Effector memory CD4-positive, alpha-beta T cell (primary cell): ENCODE results near the gene POLR1G.

ENCODE experiments used
- DNase-seq, 3 donors: peaks; one replicate each; pipeline ENCODE4 v3.0.0-alpha.2; 2020
- H3K27ac ChIP-seq: 2 replicates; pipeline ENCODE4 v1.7.0; 2013; ENCODE audit warnings: mild to moderate bottlenecking, low read length, moderate library complexity; ENCODE audit not compliant: insufficient read depth, poor library complexity, severe bottlenecking
- H3K27me3 ChIP-seq: replicated peaks from 2 replicates; pipeline ENCODE4 v1.7.0; 2013; ENCODE audit warnings: mild to moderate bottlenecking, low read length; ENCODE audit not compliant: insufficient read depth, control insufficient read depth, poor library complexity, severe bottlenecking
- H3K36me3 ChIP-seq: 2 replicates; pipeline ENCODE4 v1.7.0; 2013; ENCODE audit warnings: mild to moderate bottlenecking, low read length, moderate library complexity; ENCODE audit not compliant: control insufficient read depth, insufficient read depth
- H3K4me1 ChIP-seq: 2 replicates; pipeline ENCODE4 v1.7.0; 2013; ENCODE audit warnings: low read length, mild to moderate bottlenecking; ENCODE audit not compliant: control insufficient read depth, insufficient read depth, poor library complexity, severe bottlenecking
- H3K4me3 ChIP-seq: 2 replicates; pipeline ENCODE4 v1.7.0; 2013; ENCODE audit warnings: low read length, low read depth, mild to moderate bottlenecking; ENCODE audit not compliant: insufficient read depth, poor library complexity, severe bottlenecking
- H3K9me3 ChIP-seq: 2 replicates; pipeline ENCODE4 v1.7.0; 2013; ENCODE audit warnings: mild to moderate bottlenecking, low read length, moderate library complexity; ENCODE audit not compliant: control insufficient read depth

The POLR1G gene

DNA sequence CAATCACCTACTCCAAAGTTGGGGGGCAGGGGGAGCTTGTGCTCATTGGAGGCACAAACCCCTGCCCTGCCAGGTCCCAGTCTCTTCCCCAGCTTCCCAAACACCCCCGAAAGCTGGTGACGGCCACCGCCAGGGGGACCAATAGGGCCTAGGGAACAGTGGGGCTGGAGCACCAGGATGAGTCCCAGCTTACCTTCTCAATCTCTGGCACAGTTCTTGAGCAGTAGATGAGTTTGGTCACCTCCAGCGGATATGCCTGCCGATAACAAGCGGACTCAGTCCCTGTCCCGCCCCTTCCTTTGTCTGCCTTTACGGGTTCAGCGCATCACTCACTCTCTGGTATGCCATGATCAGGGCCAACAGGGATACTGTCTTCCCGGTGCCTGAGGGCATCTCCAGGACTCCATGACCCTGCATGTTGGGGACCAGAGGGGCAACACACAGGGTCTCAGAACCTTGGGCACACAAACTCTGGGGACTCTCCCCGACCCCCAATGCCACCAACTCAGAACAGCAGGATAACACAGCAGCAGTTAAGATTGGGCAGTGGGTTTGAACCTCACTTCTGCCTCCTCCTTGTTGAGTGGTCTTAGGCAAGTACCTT, 37.6 kb upstream of the POLR1G start:
- H3K9me3 ChIP-seq = no peaks in the 10 kb centered on the region
- peaks cover 5% of the 10 kb centered on the region for H3K4me1 ChIP-seq
- H3K27ac ChIP-seq = no peak overlapping the region
- no peaks in the 10 kb centered on the region for H3K27me3 ChIP-seq
- no peak for DNase-seq
- peaks cover under 1% of the 10 kb centered on the region for H3K36me3 ChIP-seq
- H3K4me3 ChIP-seq = no peak overlapping the region

DNA sequence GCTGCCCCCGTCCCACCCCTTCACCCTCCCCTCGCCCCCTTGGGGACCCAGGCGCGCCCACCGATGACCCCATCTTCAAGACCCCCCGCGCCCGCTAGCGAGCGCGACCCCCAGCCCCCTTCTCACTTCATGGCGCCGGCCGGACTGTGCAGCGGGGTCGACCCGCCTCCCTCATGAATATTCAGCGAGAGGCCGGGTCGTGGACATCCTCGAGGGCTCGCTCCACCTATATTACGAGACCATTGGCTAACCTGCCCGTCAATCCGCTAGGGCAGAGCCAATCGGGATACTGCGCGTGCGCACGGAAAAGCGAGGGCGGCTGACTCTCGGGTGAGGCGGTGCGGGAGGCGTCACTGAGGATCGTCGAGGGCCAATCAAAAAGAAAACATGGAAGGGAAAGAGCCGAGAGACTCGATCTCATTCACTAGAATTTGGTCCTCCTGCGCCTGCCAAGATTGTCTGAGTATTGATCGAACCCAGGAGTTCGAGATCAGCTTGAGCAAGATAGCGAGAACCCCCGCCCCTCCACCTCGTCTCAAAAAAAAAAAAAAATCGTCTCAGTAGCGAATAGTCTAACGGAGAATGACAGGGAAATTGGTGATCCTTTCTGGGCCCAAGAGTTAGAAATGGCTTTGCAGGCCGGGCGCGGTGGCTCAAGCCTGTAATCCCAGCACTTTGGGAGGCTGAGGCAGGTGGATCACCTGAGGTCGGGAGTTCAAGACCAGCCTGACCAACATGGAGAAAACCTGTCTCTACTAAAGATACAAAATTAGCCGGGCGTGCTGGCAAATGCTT, 35.8 kb upstream of the POLR1G start, which contains the start of gene ERCC2:
ERCC2 (minus strand) TSS at position 164 of the 795 bp plus-strand sequence; CDS start at position 131, 33 bp downstream.
- Histone ChIP-seq H3K27me3 (no peaks in the 10 kb centered on the region), H3K4me1 (peaks cover 5% of the 10 kb centered on the region), H3K36me3 (no peaks in the 10 kb centered on the region), H3K27ac (peak within 1 kb of the TSS; percentile 59), H3K4me3 (peak within 1 kb of the TSS; percentile 82), H3K9me3 (no peaks in the 10 kb centered on the region)
- peak; percentile 99 to 100 (median 99) for DNase-seq

DNA sequence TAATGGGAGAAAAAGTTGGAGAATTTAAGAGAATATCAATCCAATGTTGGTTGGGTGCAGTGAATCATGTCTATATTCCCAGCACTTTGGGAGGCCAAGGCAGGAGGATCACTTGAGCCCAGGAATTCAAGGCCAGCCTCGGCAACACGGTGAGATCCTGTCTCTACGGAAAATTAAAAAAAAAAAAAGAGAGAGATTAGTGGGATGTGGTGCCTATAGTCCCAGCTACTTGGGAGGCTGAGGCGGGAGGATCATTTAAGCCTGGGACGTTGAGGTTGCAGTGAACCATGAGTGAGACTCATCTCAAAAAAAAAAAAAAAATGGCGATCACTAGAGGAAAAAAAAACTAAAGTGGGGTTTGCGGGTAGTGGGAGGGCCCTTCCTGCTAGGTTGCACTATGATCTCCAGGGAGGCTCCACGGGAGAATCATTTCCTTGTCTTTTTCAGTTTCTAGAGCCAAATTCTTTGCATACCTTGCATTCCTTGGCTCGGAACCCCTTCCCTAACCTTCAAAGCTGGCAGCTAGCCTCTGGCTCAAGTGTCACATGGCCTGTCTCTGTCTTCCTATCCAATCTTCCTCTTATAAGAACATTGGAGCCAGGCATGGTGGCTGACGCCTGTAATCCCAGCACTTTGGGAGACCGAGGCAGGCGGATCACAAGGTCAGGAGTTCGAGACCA, 30.3 kb upstream of the POLR1G start:
- Histone ChIP-seq H3K27me3 (no peaks in the 10 kb centered on the region), H3K4me3 (no peak overlapping the region), H3K27ac (no peak overlapping the region), H3K36me3 (no peaks in the 10 kb centered on the region), H3K9me3 (no peaks in the 10 kb centered on the region), H3K4me1 (no peaks in the 10 kb centered on the region)
- DNase-seq = no peak

DNA sequence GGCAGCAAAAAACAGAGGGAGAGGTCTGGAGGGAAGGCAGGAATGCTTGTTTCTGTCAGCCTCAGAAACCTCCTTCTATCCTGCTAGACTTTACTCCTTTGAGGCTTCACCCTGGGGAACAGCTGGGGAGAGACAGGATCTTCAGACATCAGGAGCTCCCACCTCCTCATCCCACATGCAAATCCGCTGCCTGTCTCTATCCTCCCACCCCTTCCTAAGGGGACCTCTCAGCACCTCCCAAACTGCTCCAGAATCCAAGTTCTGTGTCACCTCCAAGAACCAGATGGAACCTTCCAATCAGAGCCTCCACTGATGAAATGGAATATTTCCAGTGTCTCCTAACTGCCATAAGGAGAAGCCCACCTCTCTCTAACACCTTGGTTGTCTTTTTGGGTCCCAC, 26.3 kb upstream of the POLR1G start:
- no peaks in the 10 kb centered on the region for H3K36me3 ChIP-seq
- peaks cover 5% of the 10 kb centered on the region for H3K27me3 ChIP-seq
- no peak overlapping the region for H3K27ac ChIP-seq
- H3K4me1 ChIP-seq = no peaks in the 10 kb centered on the region
- no peaks in the 10 kb centered on the region for H3K9me3 ChIP-seq
- H3K4me3 ChIP-seq = no peak overlapping the region
- no peak for DNase-seq

- Histone ChIP-seq H3K27ac (no peak overlapping the region), H3K9me3 (no peaks in the 10 kb centered on the region), H3K4me1 (no peaks in the 10 kb centered on the region), H3K4me3 (no peak overlapping the region), H3K36me3 (no peaks in the 10 kb centered on the region), H3K27me3 (peaks cover 16% of the 10 kb centered on the region)
- no peak for DNase-seq
These were observed 24.0 kb upstream of the POLR1G start for GRCh38 chr19:45382426-45382825.

DNA sequence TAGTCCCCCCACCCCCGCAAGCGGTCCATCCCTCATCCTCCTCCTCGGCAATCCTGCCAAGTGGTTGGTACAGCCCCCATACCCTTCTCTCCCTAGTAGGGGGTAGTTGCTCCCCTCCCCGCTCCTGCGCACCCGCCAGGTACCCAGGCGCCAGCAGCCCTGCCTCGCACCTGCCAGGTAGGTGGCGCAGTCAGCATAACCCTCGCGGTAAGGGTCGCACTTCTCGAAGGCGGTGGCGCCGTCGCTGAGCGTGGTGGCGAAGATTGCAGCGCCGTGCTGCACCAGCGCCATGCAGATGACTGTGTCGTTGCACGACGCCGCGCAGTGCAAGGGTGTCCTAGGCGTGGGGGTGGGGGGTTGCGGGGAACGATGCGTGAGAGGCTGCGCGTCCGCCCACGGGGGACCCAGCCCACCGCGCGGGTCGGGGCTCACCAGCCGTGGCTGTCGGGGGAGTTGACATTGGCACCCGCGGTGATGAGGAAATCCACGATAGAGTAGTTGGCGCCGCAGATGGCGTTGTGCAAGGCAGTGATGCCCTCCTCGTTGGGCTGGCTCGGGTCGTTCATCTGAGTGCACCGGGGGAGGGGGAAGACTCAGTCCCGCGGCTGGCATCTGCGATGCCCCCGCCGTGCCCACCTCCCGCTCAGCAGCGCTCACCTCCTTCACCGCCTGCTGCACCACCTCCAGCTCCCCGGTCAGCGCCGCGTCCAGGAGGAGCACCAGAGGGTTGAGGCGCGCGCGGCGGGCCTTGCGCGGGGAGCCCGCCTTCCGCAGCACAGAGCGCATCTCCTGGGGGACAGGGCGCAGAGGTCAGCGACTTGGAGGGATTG, 20.8 kb upstream of the POLR1G start:
- H3K4me1 ChIP-seq = no peaks in the 10 kb centered on the region
- H3K36me3 ChIP-seq = no peaks in the 10 kb centered on the region
- no peak overlapping the region for H3K27ac ChIP-seq
- DNase-seq = no peak
- no peak overlapping the region for H3K4me3 ChIP-seq
- no peaks in the 10 kb centered on the region for H3K9me3 ChIP-seq
- H3K27me3 ChIP-seq = peaks cover 16% of the 10 kb centered on the region

DNA sequence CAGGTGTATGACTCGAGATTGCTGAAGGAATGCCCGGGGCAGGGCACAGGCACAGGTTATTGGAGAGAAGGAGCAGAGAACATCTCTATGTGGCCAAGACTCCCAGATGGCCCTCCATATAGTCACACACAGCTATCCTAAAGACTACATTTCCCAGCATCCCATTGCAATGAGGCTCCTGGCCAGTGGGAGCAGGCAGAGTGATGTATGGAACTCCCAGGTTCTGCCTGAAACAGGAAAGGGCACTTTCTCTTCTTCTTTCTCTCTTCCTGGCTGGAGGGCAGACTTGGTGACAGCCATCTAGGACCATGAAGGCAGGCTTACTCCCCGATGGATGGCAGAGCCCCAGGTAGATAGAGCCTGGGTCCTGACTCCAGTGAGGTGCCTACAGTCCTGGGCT, 15.1 kb upstream of the POLR1G start:
- no peak for DNase-seq
- H3K4me1 ChIP-seq = no peaks in the 10 kb centered on the region
- no peak overlapping the region for H3K27ac ChIP-seq
- H3K27me3 ChIP-seq = no peaks in the 10 kb centered on the region
- no peak overlapping the region for H3K4me3 ChIP-seq
- H3K9me3 ChIP-seq = no peaks in the 10 kb centered on the region
- no peaks in the 10 kb centered on the region for H3K36me3 ChIP-seq

- H3K36me3 ChIP-seq = no peaks in the 10 kb centered on the region
- no peaks in the 10 kb centered on the region for H3K27me3 ChIP-seq
- H3K4me1 ChIP-seq = no peaks in the 10 kb centered on the region
- H3K4me3 ChIP-seq = no peak overlapping the region
- no peak overlapping the region for H3K27ac ChIP-seq
- no peaks in the 10 kb centered on the region for H3K9me3 ChIP-seq
- DNase-seq = no peak
These were observed 14.4 kb upstream of the POLR1G start for GRCh38 chr19:45391871-45392665.
